Skeletal muscle cell (primary cell): Measurements from ENCODE around the gene DYNC2H1.

ENCODE experiments used
- DNase-seq: peaks from one replicate; pipeline ENCODE4 v3.0.0-alpha.2; 2010; ENCODE audit warnings: low read depth
- H3K4me3 ChIP-seq: 2 replicates; pipeline ENCODE4 v1.5.1; 2011; ENCODE audit warnings: low read depth, mild to moderate bottlenecking, control low read depth, low read length, moderate library complexity

DYNC2H1 gene

GRCh38 chr11:103433386-103434072, 324.3 kb downstream of the DYNC2H1 start:
- H3K4me3 ChIP-seq, result no peak overlapping the region
- DNase-seq, result peak; percentile 51

GRCh38 chr11:103434073-103434411, 324.8 kb downstream of the DYNC2H1 start:
- no peak for DNase-seq
- no peak overlapping the region for H3K4me3 ChIP-seq

- no peak overlapping the region for H3K4me3 ChIP-seq
- no peak for DNase-seq
Observed at GRCh38 chr11:103436131-103436770, 327.0 kb downstream of the DYNC2H1 start.

GRCh38 chr11:103441021-103441420, 331.8 kb downstream of the DYNC2H1 start:
- no peak for DNase-seq

GRCh38 chr11:103448966-103449365, 339.7 kb downstream of the DYNC2H1 start:
- no peak for DNase-seq
- no peak overlapping the region for H3K4me3 ChIP-seq

More at GRCh38 chr11:103441021-103441420, 331.8 kb downstream of the DYNC2H1 start:
- no peak overlapping the region for H3K4me3 ChIP-seq

- no peak overlapping the region for H3K4me3 ChIP-seq
- no peak for DNase-seq
Observed at GRCh38 chr11:103450241-103450640, 341.0 kb downstream of the DYNC2H1 start.

- DNase-seq, result no peak
Observed at GRCh38 chr11:103453126-103453525, 343.9 kb downstream of the DYNC2H1 start.

GRCh38 chr11:103453915-103454709, 344.9 kb downstream of the DYNC2H1 start:
- H3K4me3 ChIP-seq, result no peak overlapping the region
- DNase-seq, result no peak

More at GRCh38 chr11:103453126-103453525, 343.9 kb downstream of the DYNC2H1 start:
- H3K4me3 ChIP-seq, result no peak overlapping the region

- no peak overlapping the region for H3K4me3 ChIP-seq
- no peak for DNase-seq
Observed at GRCh38 chr11:103464420-103464819, 355.2 kb downstream of the DYNC2H1 start.

- no peak for DNase-seq
- H3K4me3 ChIP-seq, result no peak overlapping the region
Observed at GRCh38 chr11:103465555-103466140, 356.4 kb downstream of the DYNC2H1 start.

GRCh38 chr11:103471546-103471945, 362.3 kb downstream of the DYNC2H1 start:
- no peak overlapping the region for H3K4me3 ChIP-seq
- no peak for DNase-seq

- no peak for DNase-seq
Observed at GRCh38 chr11:103476874-103477273, 367.6 kb downstream of the DYNC2H1 start.

GRCh38 chr11:103480421-103480820, 371.2 kb downstream of the DYNC2H1 start:
- no peak overlapping the region for H3K4me3 ChIP-seq
- DNase-seq, result no peak

More at GRCh38 chr11:103476874-103477273, 367.6 kb downstream of the DYNC2H1 start:
- H3K4me3 ChIP-seq, result no peak overlapping the region

- DNase-seq, result no peak
- no peak overlapping the region for H3K4me3 ChIP-seq
Observed at GRCh38 chr11:103483996-103484395, 374.8 kb downstream of the DYNC2H1 start.

GRCh38 chr11:103484545-103484944, 375.3 kb downstream of the DYNC2H1 start:
- DNase-seq, result no peak
- no peak overlapping the region for H3K4me3 ChIP-seq

- DNase-seq, result no peak
Observed at GRCh38 chr11:103486604-103487003, 377.4 kb downstream of the DYNC2H1 start.

GRCh38 chr11:103487113-103487512, 377.9 kb downstream of the DYNC2H1 start:
- no peak for DNase-seq

More at GRCh38 chr11:103486604-103487003, 377.4 kb downstream of the DYNC2H1 start:
- H3K4me3 ChIP-seq, result no peak overlapping the region

GRCh38 chr11:103488031-103488461, 378.8 kb downstream of the DYNC2H1 start:
- no peak for DNase-seq
- H3K4me3 ChIP-seq, result no peak overlapping the region

More at GRCh38 chr11:103487113-103487512, 377.9 kb downstream of the DYNC2H1 start:
- no peak overlapping the region for H3K4me3 ChIP-seq

GRCh38 chr11:103488579-103488978, 379.4 kb downstream of the DYNC2H1 start:
- DNase-seq, result no peak

GRCh38 chr11:103491777-103492176, 382.6 kb downstream of the DYNC2H1 start:
- H3K4me3 ChIP-seq, result no peak overlapping the region
- no peak for DNase-seq

More at GRCh38 chr11:103488579-103488978, 379.4 kb downstream of the DYNC2H1 start:
- no peak overlapping the region for H3K4me3 ChIP-seq
